BE2C (cell line): ENCODE measurements around the gene XRCC4.
A peak's percentile ranks its signal among the peaks of the same experiment; 100 is the strongest.

ENCODE experiments used
- DNase-seq: peaks from one replicate; pipeline ENCODE4 v3.0.0-alpha.2; 2020
- H3K27me3 ChIP-seq: fragments of 250-450 bp; sonication (Bioruptor Pico); 2 replicates; pipeline ENCODE4 v1.5.1; 2020; ENCODE audit warnings: mild to moderate bottlenecking
- H3K36me3 ChIP-seq: fragments of 250-450 bp; sonication (Bioruptor Pico); 2 replicates; pipeline ENCODE4 v1.5.1; 2020; ENCODE audit warnings: mild to moderate bottlenecking
- H3K4me1 ChIP-seq: fragments of 250-450 bp; sonication (Bioruptor Pico); 2 replicates; pipeline ENCODE4 v1.5.1; 2020
- H3K4me3 ChIP-seq: 2 replicates; pipeline ENCODE4 v1.5.1; 2011; ENCODE audit warnings: low read depth, low read length
- H3K9me3 ChIP-seq: fragments of 250-450 bp; sonication (Bioruptor Pico); 2 replicates; pipeline ENCODE4 v1.5.1; 2020
- CTCF ChIP-seq: IDR thresholded peaks from 2 replicates; pipeline ENCODE4 v1.5.1; 2012; ENCODE audit warnings: mild to moderate bottlenecking, low read depth, low read length

Gene XRCC4

GRCh38 chr5:83209963-83210362, 132.6 kb downstream of the XRCC4 start:
- Histone ChIP-seq H3K4me3 (no peak overlapping the region), H3K27me3 (no peaks in the 10 kb centered on the region), H3K4me1 (no peaks in the 10 kb centered on the region), H3K36me3 (no peaks in the 10 kb centered on the region), H3K9me3 (no peaks in the 10 kb centered on the region)
- no peak for TF ChIP-seq CTCF
- DNase-seq: no peak

GRCh38 chr5:83219077-83219476, 141.7 kb downstream of the XRCC4 start:
- no peak for TF ChIP-seq CTCF

GRCh38 chr5:83219495-83219894, 142.1 kb downstream of the XRCC4 start:
- no peaks in the 10 kb centered on the region for H3K36me3 ChIP-seq
- H3K4me1 ChIP-seq: peaks cover 12% of the 10 kb centered on the region; the same call in 1 of the 2 replicates
- no peak overlapping the region for H3K4me3 ChIP-seq
- no peak for DNase-seq
- no peak for TF ChIP-seq CTCF
- H3K27me3 ChIP-seq: no peaks in the 10 kb centered on the region
- no peaks in the 10 kb centered on the region for H3K9me3 ChIP-seq

More at GRCh38 chr5:83219077-83219476, 141.7 kb downstream of the XRCC4 start:
- H3K9me3 ChIP-seq: no peaks in the 10 kb centered on the region
- H3K4me3 ChIP-seq: no peak overlapping the region
- peaks cover 12% of the 10 kb centered on the region; the same call in 1 of the 2 replicates for H3K4me1 ChIP-seq
- no peak for DNase-seq
- H3K36me3 ChIP-seq: no peaks in the 10 kb centered on the region
- H3K27me3 ChIP-seq: no peaks in the 10 kb centered on the region

- peak; percentile 87 for DNase-seq
- H3K36me3 ChIP-seq: no peaks in the 10 kb centered on the region
- H3K4me1 ChIP-seq: peaks cover 12% of the 10 kb centered on the region; the same call in 1 of the 2 replicates
- H3K27me3 ChIP-seq: no peaks in the 10 kb centered on the region
- H3K4me3 ChIP-seq: no peak overlapping the region
- no peak for TF ChIP-seq CTCF
- no peaks in the 10 kb centered on the region for H3K9me3 ChIP-seq
Measured at GRCh38 chr5:83220331-83220730, 143.0 kb downstream of the XRCC4 start.

- DNase-seq: no peak
Measured at GRCh38 chr5:83222906-83223305, 145.6 kb downstream of the XRCC4 start.

GRCh38 chr5:83227611-83228010, 150.3 kb downstream of the XRCC4 start:
- no peak overlapping the region for H3K4me3 ChIP-seq
- no peaks in the 10 kb centered on the region for H3K4me1 ChIP-seq
- DNase-seq: no peak
- H3K36me3 ChIP-seq: no peaks in the 10 kb centered on the region
- H3K27me3 ChIP-seq: no peaks in the 10 kb centered on the region
- TF ChIP-seq CTCF: no peak
- no peaks in the 10 kb centered on the region for H3K9me3 ChIP-seq

More at GRCh38 chr5:83222906-83223305, 145.6 kb downstream of the XRCC4 start:
- Histone ChIP-seq H3K9me3 (no peaks in the 10 kb centered on the region), H3K27me3 (no peaks in the 10 kb centered on the region), H3K4me3 (no peak overlapping the region), H3K4me1 (peaks cover 12% of the 10 kb centered on the region; the same call in 1 of the 2 replicates), H3K36me3 (no peaks in the 10 kb centered on the region)
- TF ChIP-seq CTCF: no peak
